Stimulated activated CD4-positive, alpha-beta T cell treated with anti-CD3 and anti-CD28 coated beads, Interleukin-12 subunit alpha, Interleukin-12 subunit beta, amount 100 ng/mL, for 24 hours (primary cell): ENCODE data around the gene MAP4K1.

Experiments used
- DNase-seq, 2 experiments: peaks; one replicate each; pipeline ENCODE4 v3.0.0-alpha.2; 2020; ENCODE audit warnings: low read depth in 2 of 2

Gene MAP4K1

DNA sequence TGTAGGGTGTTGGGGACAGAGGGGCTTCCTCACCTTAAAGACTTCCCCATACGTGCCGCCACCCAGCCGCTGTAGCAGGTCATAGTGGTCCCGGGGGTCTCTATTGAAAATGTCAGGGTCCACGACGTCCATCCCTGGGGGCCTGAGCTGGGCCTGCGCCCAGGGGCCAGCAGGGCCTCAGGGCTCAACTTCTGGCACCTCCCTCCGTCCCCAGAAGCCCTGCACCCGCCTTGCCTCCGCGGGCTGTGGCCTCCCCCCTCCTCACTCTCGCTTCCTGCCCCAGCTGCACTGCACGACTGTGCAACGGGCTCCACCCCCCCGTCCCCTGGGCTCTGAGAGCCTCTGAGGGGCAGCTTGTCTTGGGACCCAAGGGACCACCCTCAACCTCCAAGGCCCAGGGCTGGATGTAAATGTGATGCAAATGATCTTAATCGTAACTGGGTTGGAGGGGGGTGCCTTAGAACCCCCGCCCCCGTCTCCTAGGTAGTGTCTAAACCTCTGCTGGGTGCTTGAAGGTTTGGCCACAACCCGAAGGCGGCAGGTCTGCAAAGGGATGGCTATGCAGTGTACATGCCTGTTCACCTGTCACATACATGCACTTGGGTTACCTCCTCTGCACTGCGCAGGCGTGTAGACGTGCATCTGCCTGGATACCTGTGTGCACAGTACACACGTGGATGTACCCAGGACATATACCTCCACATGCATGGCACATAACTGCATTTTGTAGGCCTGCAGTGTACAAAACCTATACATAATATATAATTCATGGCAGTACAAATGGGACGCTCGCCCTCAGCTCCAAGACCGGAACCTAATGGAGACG, at the start of gene MAP4K1:
MAP4K1 (minus strand) TSS at position 190 of the 826 bp plus-strand sequence; CDS start at position 132, 58 bp downstream.
- peak; percentile 47 to 73 for DNase-seq

DNA sequence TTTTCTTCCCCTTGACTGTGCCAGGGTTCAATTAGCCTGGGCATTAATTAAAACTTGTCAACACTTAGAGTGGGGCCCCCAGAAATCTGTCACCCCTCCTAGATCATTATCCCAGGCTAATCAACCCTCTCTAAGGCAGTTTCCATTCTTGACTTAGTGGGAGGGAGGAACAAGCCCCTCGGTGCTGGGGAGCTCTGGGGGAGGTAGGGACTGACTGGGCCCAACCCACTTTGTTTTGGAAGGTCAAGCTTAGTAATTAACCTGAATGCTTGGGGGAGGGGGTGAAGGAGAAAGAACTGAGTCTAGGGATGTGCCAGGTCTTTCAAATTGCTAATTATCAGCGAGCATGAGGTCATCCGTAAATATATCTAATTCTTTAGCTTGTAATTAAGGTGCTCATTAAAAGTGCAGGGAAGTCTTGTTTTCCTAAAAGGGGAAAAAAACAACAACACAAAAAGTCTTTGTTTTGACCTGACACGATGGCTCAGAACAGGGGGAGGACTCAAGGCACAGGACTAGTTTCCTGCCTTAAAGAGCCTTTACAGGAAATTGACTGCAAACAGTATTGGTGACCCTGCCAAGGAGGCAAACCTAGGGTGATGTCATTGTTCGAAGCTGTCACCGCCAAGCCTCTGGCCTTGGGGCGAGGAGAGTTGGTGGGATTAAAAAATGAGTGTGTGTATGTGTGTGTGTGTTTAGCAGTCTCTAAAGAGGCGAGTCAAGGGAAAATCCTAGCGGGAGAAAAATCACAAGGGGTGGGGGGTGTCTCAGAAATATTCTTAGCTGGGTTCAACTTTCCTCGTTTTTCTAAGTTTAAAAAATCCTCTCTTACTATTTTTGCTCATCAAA, 49.1 kb upstream of the MAP4K1 start:
- DNase-seq = no peak

DNA sequence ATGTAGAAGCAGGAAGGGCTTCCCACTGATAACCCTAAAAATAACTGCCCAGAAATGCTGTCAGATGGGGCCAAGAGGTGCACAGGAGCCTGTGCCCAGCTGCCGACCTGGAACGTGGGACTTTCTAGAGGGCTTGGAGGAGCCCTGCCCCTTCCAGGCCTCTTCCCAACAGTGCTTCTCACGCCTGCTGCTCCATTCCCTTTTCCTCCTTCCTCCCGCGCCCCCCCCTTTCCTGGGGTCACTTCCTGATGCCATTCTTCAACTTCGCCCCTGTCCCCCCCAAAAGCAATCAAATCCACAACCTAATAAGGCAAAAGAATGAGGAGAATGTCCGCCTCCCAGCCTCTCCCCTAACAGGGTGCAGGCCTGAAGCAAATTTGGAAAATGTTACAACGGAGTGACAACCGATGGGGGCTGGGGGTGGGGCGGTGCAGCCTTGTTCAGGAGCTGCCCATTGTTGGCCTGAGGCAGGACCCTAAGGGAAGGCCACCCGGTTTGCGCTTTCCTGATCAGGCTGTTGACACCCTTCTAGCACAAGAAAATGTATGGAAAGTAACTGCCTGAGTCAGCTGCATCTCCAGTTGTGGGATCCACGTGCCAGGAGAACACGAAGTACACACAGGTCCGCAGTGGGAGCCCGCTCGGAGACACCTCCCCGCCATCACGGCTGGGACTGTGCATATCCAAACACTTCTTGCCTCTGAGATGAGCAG, 48.4 kb upstream of the MAP4K1 start:
- no peak for DNase-seq

DNA sequence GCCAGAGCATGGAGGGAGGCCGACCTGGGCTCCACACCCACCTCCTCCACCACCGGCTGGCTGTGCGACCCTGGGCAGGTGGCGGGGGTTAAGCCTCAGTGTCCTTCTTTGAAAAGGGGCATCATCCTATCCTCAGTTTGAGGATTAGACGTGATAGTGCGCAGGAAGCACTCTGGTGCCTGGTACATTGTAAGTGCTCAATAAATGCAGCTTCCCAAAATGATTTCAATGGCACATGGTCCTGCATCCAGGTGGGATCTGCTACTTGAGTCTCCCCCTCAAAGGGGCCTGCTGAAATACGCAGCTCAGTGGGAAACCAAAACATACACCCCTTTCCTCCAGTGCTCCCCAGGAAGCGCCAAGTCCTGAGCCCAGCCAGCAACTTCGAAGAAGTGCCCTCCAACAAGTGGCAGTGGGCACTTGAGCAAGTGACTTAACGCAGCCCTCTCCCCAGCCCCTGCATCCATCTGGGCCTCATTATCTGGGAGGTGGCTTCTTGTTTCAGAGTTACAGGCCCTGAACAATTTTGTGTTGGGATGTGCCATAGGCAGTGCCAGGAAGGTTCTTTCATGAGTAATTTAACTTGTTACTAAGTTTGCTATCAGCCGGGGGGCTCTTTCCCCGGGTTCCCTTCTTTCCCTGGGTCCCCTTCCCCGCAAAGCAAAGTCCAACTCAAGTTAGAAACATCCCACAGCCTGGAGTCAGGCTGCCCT, 47.6 kb upstream of the MAP4K1 start:
- DNase-seq = no peak

DNA sequence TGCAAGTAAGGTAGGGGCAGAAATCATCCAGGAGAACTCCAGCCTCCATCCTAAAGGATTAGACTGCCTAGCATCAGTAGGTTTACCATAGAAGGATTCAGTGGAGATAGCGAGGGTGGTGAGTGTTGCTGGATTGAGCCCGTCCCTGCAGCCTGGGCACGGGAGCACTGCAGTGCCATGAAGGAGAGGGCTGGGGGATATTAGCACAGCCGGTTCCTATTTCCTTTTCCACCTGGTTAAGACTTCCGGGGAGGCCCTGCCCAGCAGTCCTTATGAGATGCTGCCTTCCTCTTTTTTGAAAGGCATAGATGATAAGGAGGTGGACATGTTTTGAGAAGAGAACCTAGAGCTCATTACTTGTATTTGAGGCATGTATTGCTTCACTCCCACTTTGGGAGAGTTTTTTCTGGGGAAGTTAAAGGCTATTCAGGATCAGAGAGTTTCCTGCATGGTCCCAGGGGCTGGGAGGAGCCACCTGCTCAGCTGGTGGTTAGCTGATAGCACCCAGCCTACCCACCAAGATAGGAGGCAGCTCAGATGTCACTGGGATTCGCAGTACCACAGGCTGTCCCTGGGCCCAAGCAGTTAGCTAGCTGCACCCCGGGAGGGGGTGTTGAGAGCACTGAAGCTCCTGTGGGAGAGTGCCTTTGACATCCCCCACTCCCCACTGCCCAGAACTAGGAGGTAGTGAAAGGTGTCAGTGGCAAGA, 46.9 kb upstream of the MAP4K1 start:
- DNase-seq = no peak

DNA sequence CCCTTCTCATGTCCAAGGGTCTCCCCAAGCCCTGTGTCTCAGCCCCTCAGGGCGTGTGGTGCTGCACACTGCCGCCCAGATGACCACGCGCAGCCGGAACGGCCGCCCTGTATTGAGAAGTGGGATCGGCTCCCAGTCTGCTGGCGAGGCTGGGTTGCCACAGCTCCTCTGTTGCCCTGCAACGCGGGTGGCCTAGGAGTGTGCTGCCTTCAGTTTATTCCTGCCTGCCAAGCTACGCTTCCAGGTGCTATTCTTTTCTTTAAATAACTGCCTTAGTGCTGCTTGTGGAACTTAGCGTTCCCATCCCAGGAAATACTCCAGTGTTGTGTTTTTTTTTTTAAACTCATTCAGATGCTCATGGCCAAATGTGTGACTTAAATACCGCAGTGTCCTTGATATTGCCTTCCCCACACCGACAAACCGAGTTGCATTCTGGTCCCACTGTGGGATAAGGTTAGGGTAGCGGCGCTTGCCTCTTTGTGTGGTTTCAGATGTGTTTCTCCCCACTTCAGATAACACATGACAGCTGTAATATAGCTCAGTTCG, 46.3 kb upstream of the MAP4K1 start:
- no peak for DNase-seq

DNA sequence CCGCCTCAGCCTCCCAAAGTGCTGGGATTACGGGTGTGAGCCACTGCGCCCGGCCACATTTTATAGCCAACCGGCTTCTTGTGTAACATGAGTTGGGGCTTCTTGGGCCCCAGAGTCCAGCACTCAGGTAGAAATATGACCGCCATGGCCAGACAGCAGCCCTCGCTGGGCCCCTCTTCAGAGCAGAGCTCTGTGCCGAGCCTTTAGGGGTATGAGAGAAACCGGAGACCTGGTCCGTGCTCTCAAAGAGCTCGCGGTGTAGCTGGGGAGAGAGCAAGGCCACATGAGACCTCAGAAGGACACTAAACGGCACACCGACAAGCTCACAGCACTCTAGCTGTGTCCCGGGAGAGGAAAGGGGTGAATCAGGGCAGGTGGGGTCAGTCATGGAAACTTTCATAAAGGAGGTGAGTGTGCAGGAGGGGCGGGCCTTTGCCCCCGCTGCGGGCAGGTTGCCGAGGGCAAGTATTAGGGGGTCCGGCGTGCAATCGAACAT, 45.5 kb upstream of the MAP4K1 start:
- no peak for DNase-seq

DNA sequence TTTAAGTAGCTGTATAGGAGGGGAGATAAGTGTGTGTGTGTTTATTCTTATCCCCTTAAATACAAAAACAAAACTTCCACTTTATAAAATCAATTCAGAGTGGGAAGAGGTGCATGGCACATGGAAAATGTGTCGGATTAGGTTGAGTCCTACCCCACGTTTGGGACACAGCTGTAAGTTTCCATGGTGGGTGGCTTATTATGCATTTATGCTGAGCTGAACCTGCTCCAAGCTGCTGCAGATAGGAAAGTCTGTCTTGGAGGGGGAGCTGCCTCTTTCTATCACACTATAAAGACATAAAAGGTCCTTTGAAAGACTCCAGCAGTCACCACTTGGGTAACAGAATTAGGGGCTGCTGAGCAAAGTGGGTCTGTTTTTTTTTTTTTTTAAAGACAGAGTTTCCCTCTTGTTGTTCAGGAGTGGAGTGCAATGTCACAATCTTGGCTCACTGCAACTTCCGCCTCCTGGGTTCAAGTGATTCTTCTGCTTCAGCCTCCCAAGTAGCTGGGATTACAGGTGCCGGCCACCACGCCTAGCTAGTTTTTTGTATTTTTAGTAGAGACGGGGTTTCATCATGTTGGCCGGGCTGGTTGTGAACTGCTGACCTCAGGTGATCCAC, 44.9 kb upstream of the MAP4K1 start:
- no peak for DNase-seq

DNA sequence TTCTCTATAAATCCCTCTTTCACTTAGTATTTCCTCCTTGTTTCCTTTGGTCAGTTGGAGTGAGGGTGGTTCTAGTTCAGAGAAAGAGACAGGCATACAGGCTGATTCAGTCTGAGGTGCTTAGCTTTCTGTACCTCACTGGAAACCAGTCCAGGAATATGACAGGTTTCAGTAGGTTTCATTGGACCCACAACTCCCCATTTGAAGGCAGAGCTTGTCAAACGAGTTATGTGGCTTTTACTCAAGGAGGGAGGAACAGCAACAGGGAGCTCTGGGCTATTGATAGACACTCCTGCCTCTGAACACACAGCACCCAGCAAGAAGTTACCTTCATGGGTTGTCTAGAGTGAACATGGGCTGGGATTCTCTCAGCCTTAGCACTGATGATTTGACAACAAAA, 44.2 kb upstream of the MAP4K1 start:
- no peak for DNase-seq

DNA sequence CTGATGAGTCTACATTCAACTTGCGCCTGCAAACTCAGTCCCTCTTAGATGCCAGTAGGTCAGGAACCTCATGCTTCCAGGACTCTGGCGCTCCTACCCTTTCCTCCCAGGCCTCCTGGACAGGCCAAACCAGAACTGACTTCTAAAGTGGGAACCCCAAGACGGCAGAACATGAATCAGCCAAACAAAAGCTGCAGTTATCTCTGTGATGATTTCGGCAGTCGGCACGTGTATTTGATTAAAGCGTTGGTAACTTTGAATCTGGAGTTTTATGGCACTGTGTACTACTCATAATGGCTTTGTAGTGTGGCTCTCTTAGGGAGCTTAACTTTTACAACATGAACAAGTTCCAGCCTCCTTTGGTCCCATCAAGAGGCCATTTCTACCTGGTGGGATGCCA, 43.4 kb upstream of the MAP4K1 start:
- no peak for DNase-seq

DNA sequence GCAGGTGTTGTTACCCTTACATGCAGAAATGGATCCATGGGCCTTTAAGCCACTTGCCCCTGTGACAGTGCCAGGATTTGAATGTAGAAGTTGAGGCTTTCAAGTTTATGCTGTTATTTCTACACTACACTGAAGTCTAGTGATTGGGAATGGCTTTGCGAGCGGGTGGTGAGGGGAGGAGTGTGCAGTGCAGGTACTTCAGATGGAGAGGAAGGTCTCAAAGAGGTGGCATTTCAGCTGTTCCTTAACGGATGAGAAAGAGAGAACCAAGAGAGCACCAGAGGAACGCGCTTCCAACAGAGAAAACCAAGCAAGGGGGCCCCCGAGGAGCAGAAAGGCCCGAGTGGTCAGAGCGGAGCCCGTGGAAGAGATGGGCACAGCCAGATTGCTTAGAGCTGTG, 43.0 kb upstream of the MAP4K1 start:
- DNase-seq = no peak

DNA sequence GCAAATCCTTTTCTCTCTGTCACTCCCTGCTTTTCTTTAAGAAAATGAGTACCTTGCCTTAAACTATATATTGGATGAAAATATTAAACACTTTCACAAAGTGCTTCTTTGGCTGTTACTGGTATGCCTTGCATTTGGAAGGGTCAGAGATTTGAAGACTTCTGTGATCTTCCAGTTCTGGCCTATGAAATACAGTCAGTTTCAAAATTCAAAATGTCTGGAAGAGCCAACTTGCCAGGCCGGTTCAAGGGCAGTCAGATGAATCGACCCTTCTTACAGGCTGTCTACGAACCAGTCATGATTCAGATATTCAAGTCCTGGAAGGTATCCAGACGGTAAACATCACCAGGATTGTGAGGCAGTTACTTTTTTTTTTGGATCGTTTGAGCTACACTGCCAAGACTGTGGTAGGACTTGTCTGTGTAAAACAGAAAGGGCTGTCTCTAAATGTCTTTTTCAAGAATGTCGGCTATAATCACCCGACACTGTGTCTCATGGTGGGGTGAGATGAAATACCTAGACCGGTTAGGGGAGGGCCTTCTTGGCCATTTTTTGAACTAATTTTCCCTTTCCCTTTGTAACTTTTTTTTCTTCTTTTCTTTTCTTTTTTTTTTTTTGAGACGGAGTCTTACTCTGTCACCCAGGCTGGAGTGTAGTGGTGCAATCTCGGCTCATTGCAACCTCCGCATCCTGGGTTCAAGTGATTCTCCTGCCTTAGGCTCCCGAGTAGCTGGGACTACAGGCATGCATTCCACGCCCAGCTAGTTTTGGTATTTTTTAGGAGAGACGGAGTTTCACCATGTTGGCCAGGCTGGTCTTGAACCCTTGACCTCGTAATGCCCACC, 40.9 kb upstream of the MAP4K1 start:
- DNase-seq = no peak

DNA sequence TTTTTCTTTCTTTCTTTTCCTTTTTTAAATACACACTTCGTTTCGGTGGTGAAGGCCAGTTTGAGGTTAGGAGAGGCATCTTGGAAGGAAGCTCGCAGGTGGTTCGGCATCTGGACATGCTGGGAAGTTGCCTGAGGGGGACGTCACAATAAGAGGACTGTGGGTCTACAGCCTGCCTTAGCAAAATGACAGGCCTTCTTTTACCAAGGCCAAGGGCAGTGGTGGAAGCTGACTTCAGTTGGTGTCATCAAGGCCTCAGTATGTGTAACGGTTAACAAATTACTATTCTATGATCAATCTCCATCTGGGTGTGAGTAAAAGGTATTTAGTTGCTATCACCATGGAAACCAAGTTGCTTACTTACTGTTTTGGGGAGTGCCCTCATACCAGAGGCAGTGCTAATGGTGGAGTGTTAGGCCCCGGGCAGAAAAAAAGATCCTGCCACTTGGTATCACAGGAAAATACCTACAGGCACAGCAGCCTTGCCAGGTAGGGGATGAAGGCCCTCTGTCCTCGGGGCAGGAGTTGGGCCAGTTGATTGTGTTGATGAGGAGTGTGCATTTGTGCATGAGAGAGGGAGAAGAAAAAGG, 40.0 kb upstream of the MAP4K1 start:
- no peak for DNase-seq

DNA sequence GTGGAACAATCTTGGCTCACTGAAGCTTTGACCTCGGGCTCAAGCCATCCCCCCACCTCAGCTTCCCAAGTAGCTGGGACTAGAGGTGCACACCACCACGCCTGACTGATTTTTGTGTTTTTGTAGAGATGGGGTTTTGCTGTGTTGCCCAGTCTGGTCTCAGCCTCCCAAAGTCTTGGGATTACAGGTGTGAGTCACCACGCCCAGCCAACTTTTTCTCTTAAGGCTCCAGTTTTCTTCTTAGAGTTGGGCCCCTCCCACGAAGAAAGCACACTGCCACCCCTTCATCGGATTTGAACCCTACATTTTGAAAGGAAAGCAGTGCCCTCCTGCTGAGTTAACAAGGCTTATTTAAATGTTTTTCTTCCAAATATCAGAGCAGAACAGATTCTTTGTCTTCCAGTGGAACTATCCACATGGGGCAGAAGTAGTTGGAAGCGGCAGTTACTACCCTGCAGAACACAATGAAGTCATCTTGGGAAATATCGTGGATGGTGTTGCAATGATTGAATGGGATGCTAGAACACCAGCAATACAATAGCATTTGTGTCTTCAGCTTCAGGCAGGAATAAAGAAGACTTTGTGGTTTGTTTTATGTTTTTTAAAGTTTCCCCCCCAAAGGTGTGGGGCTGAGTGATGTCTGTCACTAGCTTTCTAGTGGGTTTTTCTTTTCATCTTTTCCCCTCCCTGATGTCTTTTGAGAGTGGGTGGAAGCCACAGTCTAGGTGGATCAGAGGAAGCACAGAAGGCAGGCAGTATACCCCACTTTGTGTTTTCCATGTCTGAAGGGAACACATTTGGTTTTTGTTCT, 38.6 kb upstream of the MAP4K1 start:
- DNase-seq = no peak

DNA sequence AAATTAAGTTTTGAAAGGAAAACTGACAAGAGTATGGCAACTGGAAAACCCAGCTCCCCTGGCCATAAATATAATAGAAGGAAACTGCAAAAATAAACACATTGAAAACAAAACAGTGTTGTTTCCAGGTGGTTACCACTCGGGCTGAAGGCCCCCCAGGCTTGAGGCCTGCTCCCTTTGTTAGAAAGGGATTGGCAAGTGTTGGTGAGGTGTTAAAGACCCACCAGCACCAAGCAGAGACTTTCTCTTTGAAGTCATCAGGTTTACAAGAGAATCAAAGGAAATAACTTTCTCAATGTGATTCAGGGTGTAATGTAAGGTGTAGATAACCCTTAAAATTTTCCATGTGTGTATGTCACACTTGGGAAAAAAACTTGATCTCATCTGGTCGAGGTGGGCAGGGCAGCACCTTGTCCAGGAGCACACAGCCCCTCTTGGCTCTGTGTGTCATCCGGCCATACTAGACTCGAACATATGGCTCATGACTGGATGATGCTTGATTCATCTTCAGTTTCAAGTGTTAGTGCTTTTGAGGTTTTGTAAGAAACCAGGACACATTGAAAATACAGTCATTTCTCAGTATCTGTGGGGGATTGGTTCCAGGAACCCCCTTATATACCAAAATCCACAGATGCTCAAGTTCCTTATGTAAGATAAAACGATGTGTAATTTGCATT, 37.5 kb upstream of the MAP4K1 start:
- peak; percentile 22 to 30 for DNase-seq

DNA sequence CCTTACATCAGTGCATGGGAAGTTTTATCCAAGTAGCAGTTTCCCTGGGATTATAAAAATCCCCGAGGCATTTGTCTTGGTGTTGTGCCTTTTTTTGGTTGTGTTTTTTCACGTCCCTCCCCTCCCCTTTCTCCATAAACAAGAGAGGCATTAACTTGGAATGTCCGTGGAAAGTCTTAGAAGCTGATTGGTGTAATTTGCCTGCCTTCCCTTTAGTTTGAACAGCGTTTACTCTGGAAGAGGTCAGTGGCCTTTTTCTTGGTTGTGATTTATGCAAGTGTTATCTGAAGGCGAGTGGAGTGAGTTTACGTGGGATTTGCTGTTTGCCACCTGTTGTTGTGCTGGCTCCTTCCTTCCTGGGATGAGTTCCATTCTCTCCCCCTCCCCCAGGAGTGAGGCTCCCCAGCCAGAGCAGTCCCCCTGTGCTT, 36.9 kb upstream of the MAP4K1 start:
- DNase-seq = no peak

DNA sequence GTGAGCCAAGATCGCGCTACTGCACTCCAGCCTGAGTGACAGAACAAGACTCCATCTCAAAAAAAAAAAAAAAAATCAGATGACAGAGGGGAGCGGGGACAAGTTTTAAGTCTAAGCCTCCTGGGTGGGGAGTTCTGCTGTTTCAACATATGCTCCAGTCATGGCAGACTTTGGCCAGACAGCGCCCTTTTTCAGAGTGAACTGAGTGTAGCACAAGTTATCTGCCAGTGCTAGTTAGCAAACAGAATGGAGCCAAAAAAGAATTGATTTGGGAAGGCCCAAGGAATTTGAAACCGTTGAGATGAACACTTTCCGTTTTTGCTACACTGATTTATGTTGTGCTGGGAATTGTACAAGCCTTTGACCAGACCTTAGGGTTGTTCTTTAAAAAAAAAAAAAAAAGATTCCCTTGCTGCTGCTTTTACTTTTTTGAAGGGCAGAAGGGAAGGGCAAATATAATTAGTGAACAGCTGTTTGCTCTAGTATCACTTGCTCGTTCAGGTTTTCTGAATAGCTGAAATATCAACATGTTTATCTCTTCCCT, 35.3 kb upstream of the MAP4K1 start:
- no peak for DNase-seq
